Duodenal mucosa (tissue), 2 donors: ENCODE data around the gene AGR2.
"Not testable (repeated sequence)": the region's sequence is repeated elsewhere in the genome, so short reads cannot be mapped to it uniquely, and the experiment has no call there.

Experiments used
- H3K27ac ChIP-seq: one replicate; pipeline ENCODE4 v1.7.0; 2013; ENCODE audit warnings: low read depth, low read length
- H3K27me3 ChIP-seq, 2 donors: one replicate each; pipeline ENCODE4 v1.7.0; 2013; ENCODE audit warnings: low read length in 2 of 2, control low read depth in 1 of 2; ENCODE audit not compliant: insufficient read depth in 2 of 2, control insufficient read depth in 1 of 2
- H3K36me3 ChIP-seq, 2 donors: one replicate each; pipeline ENCODE4 v1.7.0; 2013; ENCODE audit warnings: low read length in 2 of 2, control low read depth in 1 of 2; ENCODE audit not compliant: insufficient read depth in 2 of 2, control insufficient read depth in 1 of 2
- H3K4me1 ChIP-seq, 2 donors: one replicate each; pipeline ENCODE4 v1.7.0; 2013; ENCODE audit warnings: low read length in 2 of 2, control low read depth in 1 of 2; ENCODE audit not compliant: insufficient read depth in 2 of 2, control insufficient read depth in 1 of 2
- H3K4me3 ChIP-seq, 2 donors: one replicate each; pipeline ENCODE4 v1.7.0; 2013; ENCODE audit warnings: low read length in 2 of 2, low read depth in 1 of 2
- H3K9ac ChIP-seq, 2 donors: one replicate each; pipeline ENCODE4 v1.7.0; 2013; ENCODE audit warnings: low read length in 2 of 2, low read depth in 1 of 2
- H3K9me3 ChIP-seq, 2 donors: one replicate each; pipeline ENCODE4 v1.7.0; 2013; ENCODE audit warnings: low read length in 2 of 2, control low read depth in 1 of 2; ENCODE audit not compliant: control insufficient read depth in 1 of 2

AGR2 gene

GRCh38 chr7:16779051-16779450, 25.7 kb downstream of the AGR2 start:
- H3K27me3 ChIP-seq, result no peaks in the 10 kb centered on the region
- no peak overlapping the region for H3K27ac ChIP-seq
- H3K4me1 ChIP-seq, result no peaks in the 10 kb centered on the region
- H3K9ac ChIP-seq, result no peak overlapping the region
- H3K9me3 ChIP-seq, result no peaks in the 10 kb centered on the region
- H3K4me3 ChIP-seq, result no peak overlapping the region
- H3K36me3 ChIP-seq, result peaks cover 0 to 15% of the 10 kb centered on the region in 2 donors

GRCh38 chr7:16778476-16778875, 26.3 kb downstream of the AGR2 start:
- no peaks in the 10 kb centered on the region for H3K27me3 ChIP-seq
- H3K9ac ChIP-seq, result no peak overlapping the region
- H3K4me1 ChIP-seq, result peaks cover 0 to 4% of the 10 kb centered on the region in 2 donors
- H3K36me3 ChIP-seq, result peaks cover 0 to 15% of the 10 kb centered on the region in 2 donors
- no peak overlapping the region for H3K27ac ChIP-seq
- H3K9me3 ChIP-seq, result no peaks in the 10 kb centered on the region
- H3K4me3 ChIP-seq, result no peak overlapping the region

DNA sequence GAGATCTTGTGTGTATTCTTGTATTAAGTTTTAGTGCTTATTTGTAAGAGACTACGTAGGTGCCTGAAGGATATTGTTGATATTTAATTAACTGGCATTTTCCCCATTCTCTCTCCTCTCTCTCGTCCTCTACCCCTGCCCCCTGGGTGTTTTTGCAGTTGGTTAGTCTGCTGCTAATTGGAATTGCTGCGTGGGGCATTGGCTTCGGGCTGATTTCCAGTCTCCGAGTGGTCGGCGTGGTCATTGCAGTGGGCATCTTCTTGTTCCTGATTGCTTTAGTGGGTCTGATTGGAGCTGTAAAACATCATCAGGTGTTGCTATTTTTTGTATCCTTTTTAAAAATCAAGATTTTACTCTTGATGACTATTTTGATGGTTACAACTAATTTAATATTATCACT, 28.7 kb downstream of the AGR2 start:
- Histone ChIP-seq H3K27ac (no peak overlapping the region), H3K4me1 (peaks cover 0 to 7% of the 10 kb centered on the region in 2 donors), H3K36me3 (peaks cover 0 to 5% of the 10 kb centered on the region in 2 donors), H3K9ac (no peak overlapping the region), H3K4me3 (no peak overlapping the region), H3K9me3 (no peaks in the 10 kb centered on the region), H3K27me3 (no peaks in the 10 kb centered on the region)

GRCh38 chr7:16774986-16775385, 29.8 kb downstream of the AGR2 start:
- H3K36me3 ChIP-seq, result no peaks in the 10 kb centered on the region
- peaks cover 0 to 7% of the 10 kb centered on the region in 2 donors for H3K4me1 ChIP-seq
- H3K27me3 ChIP-seq, result no peaks in the 10 kb centered on the region
- no peaks in the 10 kb centered on the region for H3K9me3 ChIP-seq
- no peak overlapping the region for H3K9ac ChIP-seq
- no peak overlapping the region for H3K4me3 ChIP-seq
- H3K27ac ChIP-seq, result no peak overlapping the region

GRCh38 chr7:16774294-16774693, 30.5 kb downstream of the AGR2 start:
- peaks cover 0 to 7% of the 10 kb centered on the region in 2 donors for H3K4me1 ChIP-seq
- no peaks in the 10 kb centered on the region for H3K36me3 ChIP-seq
- H3K27ac ChIP-seq, result no peak overlapping the region
- H3K4me3 ChIP-seq, result no peak overlapping the region
- no peaks in the 10 kb centered on the region for H3K27me3 ChIP-seq
- no peak overlapping the region for H3K9ac ChIP-seq
- no peaks in the 10 kb centered on the region for H3K9me3 ChIP-seq

- Histone ChIP-seq H3K9ac (no peak overlapping the region), H3K27me3 (no peaks in the 10 kb centered on the region), H3K4me3 (no peak overlapping the region), H3K36me3 (no peaks in the 10 kb centered on the region), H3K9me3 (no peaks in the 10 kb centered on the region), H3K4me1 (peaks cover 0 to 7% of the 10 kb centered on the region in 2 donors), H3K27ac (no peak overlapping the region)
Measured at GRCh38 chr7:16773884-16774283, 30.9 kb downstream of the AGR2 start.

GRCh38 chr7:16773326-16773725, 31.5 kb downstream of the AGR2 start:
- peaks cover 0 to 7% of the 10 kb centered on the region in 2 donors for H3K4me1 ChIP-seq
- no peaks in the 10 kb centered on the region for H3K36me3 ChIP-seq
- no peak overlapping the region for H3K9ac ChIP-seq
- H3K27me3 ChIP-seq, result no peaks in the 10 kb centered on the region
- no peak overlapping the region for H3K4me3 ChIP-seq
- no peak overlapping the region for H3K27ac ChIP-seq
- no peaks in the 10 kb centered on the region for H3K9me3 ChIP-seq

DNA sequence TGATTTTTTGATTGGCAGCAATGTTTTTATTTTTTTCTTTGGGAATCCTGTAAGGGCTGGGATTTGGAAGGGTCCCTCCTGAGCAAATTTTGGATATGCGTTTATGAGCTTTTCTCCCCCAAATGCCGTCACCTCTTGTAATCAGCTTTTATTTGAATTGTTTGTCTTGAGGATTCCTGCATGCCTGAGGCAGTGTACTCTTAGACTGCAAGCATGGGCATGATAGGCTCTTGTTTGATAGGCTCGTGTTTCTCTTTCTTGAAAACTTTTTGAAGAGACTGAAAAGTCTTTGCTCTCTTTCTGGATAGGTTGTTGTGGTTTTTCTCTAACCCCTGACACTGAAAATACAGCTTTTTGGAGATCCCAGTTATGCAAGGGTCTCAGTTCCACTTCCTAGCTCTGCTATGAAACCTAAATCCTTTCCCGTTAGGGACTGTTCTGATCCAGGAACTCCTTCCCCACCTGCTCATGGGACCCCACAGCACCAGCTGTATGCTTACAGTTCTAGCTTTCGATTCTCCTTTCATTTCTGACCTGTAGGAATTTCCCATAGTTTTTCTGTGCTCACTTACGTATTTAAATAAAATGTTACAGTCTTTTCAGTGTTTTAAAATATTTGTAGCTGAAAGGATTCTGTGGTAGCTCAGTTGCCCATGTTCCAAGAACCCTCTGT, 34.0 kb downstream of the AGR2 start:
- H3K27ac ChIP-seq, result no peak overlapping the region

GRCh38 chr7:16769994-16770393, 34.8 kb downstream of the AGR2 start:
- H3K27ac ChIP-seq, H3K4me3 ChIP-seq, H3K9ac ChIP-seq, H3K4me1 ChIP-seq, H3K9me3 ChIP-seq, H3K36me3 ChIP-seq, H3K27me3 ChIP-seq: not testable (repeated sequence)

More for the DNA sequence above, 34.0 kb downstream of the AGR2 start:
- Histone ChIP-seq H3K27me3 (no peaks in the 10 kb centered on the region), H3K9me3 (no peaks in the 10 kb centered on the region), H3K4me3 (no peak overlapping the region), H3K36me3 (no peaks in the 10 kb centered on the region), H3K4me1 (peaks cover 0 to 7% of the 10 kb centered on the region in 2 donors), H3K9ac (no peak overlapping the region)

GRCh38 chr7:16765436-16765859, 39.4 kb downstream of the AGR2 start:
- H3K36me3 ChIP-seq, result no peaks in the 10 kb centered on the region
- H3K9me3 ChIP-seq, result no peaks in the 10 kb centered on the region
- H3K4me3 ChIP-seq, result no peak overlapping the region
- no peak overlapping the region for H3K9ac ChIP-seq
- H3K27me3 ChIP-seq, result no peaks in the 10 kb centered on the region
- H3K27ac ChIP-seq, result no peak overlapping the region
- H3K4me1 ChIP-seq, result peaks cover 6 to 15% of the 10 kb centered on the region in 2 donors
